Measurements from ENCODE around the gene UBR2. TPM values are rescaled to one million over a fixed set of nuclear protein-coding genes. Genes with fewer than 3 reads are reported as not detected.

Gene UBR2
- total and polyA plus RNA-seq, 2 of the 4 experiments (the other 2 are of a cell fraction) = 7.7 to 32.3 TPM

- no peaks in the 10 kb centered on the region for H3K36me3 ChIP-seq (ENCODE audit: control insufficient read depth, insufficient read depth, low read length)
- no peak overlapping the region for H3K4me2 ChIP-seq (ENCODE audit: low read depth, low read length)
- intact Hi-C loops (cut with micrococcal nuclease) (no loop called here), in situ Hi-C loops (cut with MboI; ENCODE audit: low sequenced_read_pairs) (no loop called here), dilution Hi-C loops (cut with HindIII; ENCODE audit: low sequenced_read_pairs, unreplicated experiment) (no loop called here)
- H3K56ac ChIP-seq (ENCODE audit: extremely low read depth, insufficient read depth, low read length) = no peak overlapping the region
- H4K91ac ChIP-seq (ENCODE audit: insufficient read depth, low read depth, low read length) = no peak overlapping the region
- TF ChIP-seq MAZ (IDR thresholded peaks at IDR 0.05; ENCODE audit: borderline replicate concordance, low read depth, low read length) = no peak
- no peak for TF ChIP-seq CTCF (conservative IDR thresholded peaks at IDR 0.05; ENCODE audit: low read depth, low read length)
- TF ChIP-seq RFX5 (IDR thresholded peaks at IDR 0.05; ENCODE audit: low read depth, low read length) = no peak
- no peak for TF ChIP-seq SMC3 (IDR thresholded peaks at IDR 0.05; ENCODE audit: low read depth, low read length)
- TF ChIP-seq CEBPB (IDR thresholded peaks at IDR 0.05; ENCODE audit: low read depth, low read length) = no peak
- TF ChIP-seq ELK1 (IDR thresholded peaks at IDR 0.05; ENCODE audit: borderline replicate concordance, low read depth, low read length) = no peak
- no peak for TF ChIP-seq RCOR1 (IDR thresholded peaks at IDR 0.05; ENCODE audit: insufficient replicate concordance, low read length)
- no peak for TF ChIP-seq NFE2L2 (IDR thresholded peaks at IDR 0.05; ENCODE audit: low read depth, low read length)
- TF ChIP-seq BHLHE40 (IDR thresholded peaks at IDR 0.05; ENCODE audit: low read depth, low read length) = no peak
- no peak for TF ChIP-seq USF2 (IDR thresholded peaks at IDR 0.05; ENCODE audit: low read depth, low read length)
- TF ChIP-seq FOS (IDR thresholded peaks at IDR 0.05; ENCODE audit: low read depth, low read length) = no peak
- no peak for TF ChIP-seq CHD1 (IDR thresholded peaks at IDR 0.05; ENCODE audit: low read depth, low read length)
- TF ChIP-seq MAFK (IDR thresholded peaks at IDR 0.05; ENCODE audit: low read depth, low read length) = no peak
- no peak for TF ChIP-seq RAD21 (IDR thresholded peaks at IDR 0.05; ENCODE audit: low read length)
- TF ChIP-seq POLR2A (IDR thresholded peaks at IDR 0.05; ENCODE audit: low read depth, low read length) = no peak
- no peak for TF ChIP-seq MXI1 (IDR thresholded peaks at IDR 0.05; ENCODE audit: borderline replicate concordance, low read depth, low read length)
- H3K4me3 ChIP-seq (ENCODE audit: insufficient read depth, low read depth, low read length) = no peak overlapping the region
- ChIA-PET CTCF (interaction anchor here (2.0 to 2.3 kb wide), 2 partner anchors 10 kb away, joined by 8 to 10 read pairs; no protein-coding TSS in a partner anchor), POLR2A (ENCODE audit: unreplicated experiment) (no interaction called here)
- H2BK5ac ChIP-seq (ENCODE audit: low read depth, low read length, poor library complexity, severe bottlenecking) = no peak overlapping the region
- H3K9me1 ChIP-seq (ENCODE audit: insufficient read depth, low read length) = no peaks in the 10 kb centered on the region
- H2BK15ac ChIP-seq (ENCODE audit: low read depth, low read length) = no peak overlapping the region
- no peak overlapping the region for H4K8ac ChIP-seq (ENCODE audit: low read depth in 2 of 2, low read length in 2 of 2)
- no peaks in the 10 kb centered on the region for H3K9me3 ChIP-seq (ENCODE audit: control insufficient read depth, insufficient read depth, low read length)
- no peaks in the 10 kb centered on the region for H3K79me1 ChIP-seq (ENCODE audit: low read depth in 1 of 2, low read length in 2 of 2)
- no peak for DNase-seq
- BruUV-seq (replicated peaks) = no TSS peak
- H2AK9ac ChIP-seq (replicated peaks; ENCODE audit: low read depth, low read length, poor library complexity) = no peak overlapping the region
- H2AK5ac ChIP-seq (ENCODE audit: low read depth, low read length) = no peak overlapping the region
- no peak overlapping the region for H3K23ac ChIP-seq (ENCODE audit: low read depth, low read length)
- H3K4me1 ChIP-seq (ENCODE audit: control insufficient read depth, insufficient read depth, low read length) = no peaks in the 10 kb centered on the region
- no peak overlapping the region for H3K4ac ChIP-seq (ENCODE audit: low read depth, low read length)
- ATAC-seq (ENCODE audit: low read depth) = no peak
- no peak overlapping the region for H3K27ac ChIP-seq (ENCODE audit: insufficient read depth, low read length)
- no peak overlapping the region for H3K18ac ChIP-seq (ENCODE audit: low read depth, low read length)
- H3K14ac ChIP-seq (replicated peaks; ENCODE audit: low read depth, low read length) = no peak overlapping the region
- H2AFZ ChIP-seq (replicated peaks; ENCODE audit: low read length, poor library complexity) = no peak overlapping the region
- H3K27me3 ChIP-seq (ENCODE audit: control insufficient read depth, insufficient read depth, low read length) = no peaks in the 10 kb centered on the region; the same call in 1 of the 2 replicates
- no peaks in the 10 kb centered on the region for H4K20me1 ChIP-seq (ENCODE audit: insufficient read depth, low read length)
- H2BK120ac ChIP-seq (ENCODE audit: low read depth, low read length) = no peak overlapping the region
- H2BK20ac ChIP-seq (ENCODE audit: low read depth, low read length) = no peak overlapping the region
- H4K5ac ChIP-seq (ENCODE audit: low read depth, low read length) = no peak overlapping the region
- WGBS, 2 experiments (ENCODE audit: extremely low coverage in 2 of 2, insufficient read length in 1 of 2) = no CpG with 5 or more reads among the region's 1 CpG
- no peak overlapping the region for H3K9ac ChIP-seq (ENCODE audit: low read depth, low read length)
Observed at GRCh38 chr6:42537536-42537935, 26.3 kb upstream of the UBR2 start.
